ENCODE results near the gene CCNO. TPM values are rescaled to one million over a fixed set of nuclear protein-coding genes. Genes with fewer than 3 reads are reported as not detected.

CCNO gene
- total RNA-seq, result 0.17 TPM in 1 of 2 replicates, not detected in the other

GRCh38 chr5:55232985-55233928 is at the start of gene CCNO:
Gene CCNO (minus strand): TSS chr5:55233608. CDS start chr5:55233523, 85 bp downstream.

GRCh38 chr5:55226934-55227663 is 6.3 kb downstream of the CCNO start, which contains the start of gene MCIDAS:
Gene MCIDAS (minus strand): TSS chr5:55227315. CDS start chr5:55227138, 177 bp downstream.

Other genes starting within 250 kb of the CCNO start
- gene ESM1, start 248.0 kb downstream of the CCNO start, total RNA-seq, result 3.3 and 8.0 TPM in 2 replicates
- not detected in 2 replicates for gene GZMK, start 209.4 kb downstream of the CCNO start, total RNA-seq
- not detected in 2 replicates for gene GZMA, start 131.0 kb downstream of the CCNO start, total RNA-seq
- 124 and 134 TPM in 2 replicates for gene GPX8, start 73.4 kb downstream of the CCNO start, total RNA-seq
- under 0.01 TPM in 1 of 2 replicates, not detected in the other for gene CDC20B, start 60.4 kb downstream of the CCNO start, total RNA-seq
- not detected in 2 replicates for gene MCIDAS, start 6.3 kb downstream of the CCNO start, total RNA-seq
- gene DHX29, start 74.1 kb upstream of the CCNO start, total RNA-seq, result 38.4 and 55.1 TPM in 2 replicates
- 87.3 and 149 TPM in 2 replicates for gene MTREX, start 74.4 kb upstream of the CCNO start, total RNA-seq

All from smooth muscle cell of trachea (primary cell).